HCEC 1CT (cell line): ENCODE measurements around the gene NUTF2.
"Not testable (repeated sequence)": the region's sequence is repeated elsewhere in the genome, so short reads cannot be mapped to it uniquely, and the experiment has no call there.

Source experiments
- DNase-seq: peaks from one replicate; pipeline ENCODE4 v3.0.0-alpha.2; 2017

NUTF2 gene

DNA sequence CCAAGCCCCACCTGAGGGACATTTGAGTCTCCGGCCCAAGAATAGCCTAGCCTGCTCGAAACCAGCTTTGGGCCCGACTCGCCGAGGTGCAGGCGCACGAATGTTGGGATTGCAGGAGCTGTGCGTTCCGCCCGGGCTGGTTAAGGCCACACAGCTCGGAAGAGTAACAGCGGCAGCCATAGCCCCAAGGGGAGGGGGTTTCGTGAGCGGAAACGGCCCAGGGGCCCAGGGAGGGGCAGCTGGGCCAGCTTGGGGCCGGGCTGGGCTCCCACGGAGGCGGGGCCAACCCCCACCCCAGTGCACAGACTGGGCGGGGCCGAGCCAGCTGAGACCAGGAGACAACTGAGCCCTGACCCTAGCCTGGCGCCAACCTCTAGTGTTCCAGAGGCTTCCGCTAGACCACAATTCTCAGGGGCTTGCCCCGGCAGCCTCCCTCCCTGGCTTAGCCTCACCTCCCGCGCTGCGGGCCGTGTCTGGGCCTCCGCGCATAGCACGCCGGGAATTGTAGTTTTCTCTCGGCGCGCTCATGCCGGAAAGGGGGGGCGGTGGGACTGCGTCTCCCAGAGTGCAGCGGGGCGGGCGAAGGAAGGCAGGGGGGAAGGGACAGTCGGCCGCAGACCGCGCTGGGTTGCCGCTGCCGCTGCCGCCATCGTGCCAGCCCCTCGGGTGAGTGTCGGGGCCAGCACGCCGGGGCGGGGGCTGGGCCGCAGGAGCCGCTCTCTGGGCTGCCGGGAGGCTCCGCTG, at the start of gene NUTF2:
NUTF2 (plus strand) TSS at position 614 of the 744 bp plus-strand sequence. CDS start 18,198 bp downstream, outside the sequence.
- DNase-seq, result peak; percentile 91

DNA sequence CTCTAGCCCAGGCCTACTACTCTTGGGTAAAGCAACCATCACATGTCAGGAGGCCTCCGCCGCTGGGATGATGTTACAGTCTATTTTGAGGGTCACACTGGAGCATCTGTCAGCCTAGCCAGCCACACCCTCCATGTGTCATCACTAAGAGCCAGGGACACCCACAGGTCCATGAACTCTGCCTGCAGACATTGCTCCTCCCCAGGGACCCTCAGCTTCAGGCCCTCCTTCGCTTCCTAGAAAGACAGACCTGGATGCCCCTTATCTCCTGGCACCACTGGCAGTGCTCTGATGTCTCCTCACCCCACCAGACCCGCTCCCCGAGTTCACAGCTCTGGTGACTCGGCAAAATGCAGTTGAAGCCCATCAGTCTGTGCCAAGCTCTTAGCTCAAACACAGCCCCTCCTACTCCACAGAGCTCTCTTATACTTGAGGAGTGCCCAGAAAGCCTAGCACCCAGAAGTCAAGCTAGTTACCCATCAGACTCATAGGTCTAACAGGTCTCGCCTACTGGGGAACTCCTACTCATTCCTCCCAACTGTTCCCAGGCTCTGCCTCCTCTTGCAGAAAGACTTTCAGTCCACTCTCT, 46.3 kb upstream of the NUTF2 start:
- DNase-seq, result no peak

DNA sequence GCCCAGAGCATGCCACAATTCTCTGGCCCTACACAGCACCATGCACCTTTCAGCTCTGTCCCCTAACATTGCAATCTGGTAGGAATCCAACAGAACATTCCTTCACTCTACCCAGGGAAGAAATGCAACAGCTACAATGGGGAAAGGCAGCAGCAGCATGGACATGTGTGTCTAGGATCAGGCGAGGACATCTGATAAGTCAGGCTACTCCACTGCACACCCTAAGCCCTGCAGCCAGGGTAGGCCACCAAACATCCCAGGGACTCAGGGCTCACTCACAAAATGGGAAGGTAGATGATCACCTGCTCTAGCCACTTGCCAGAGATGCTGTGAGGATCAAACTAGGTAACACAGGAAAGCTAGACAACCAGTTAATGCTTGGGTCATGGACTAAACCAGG, 45.5 kb upstream of the NUTF2 start:
- DNase-seq, result no peak

DNA sequence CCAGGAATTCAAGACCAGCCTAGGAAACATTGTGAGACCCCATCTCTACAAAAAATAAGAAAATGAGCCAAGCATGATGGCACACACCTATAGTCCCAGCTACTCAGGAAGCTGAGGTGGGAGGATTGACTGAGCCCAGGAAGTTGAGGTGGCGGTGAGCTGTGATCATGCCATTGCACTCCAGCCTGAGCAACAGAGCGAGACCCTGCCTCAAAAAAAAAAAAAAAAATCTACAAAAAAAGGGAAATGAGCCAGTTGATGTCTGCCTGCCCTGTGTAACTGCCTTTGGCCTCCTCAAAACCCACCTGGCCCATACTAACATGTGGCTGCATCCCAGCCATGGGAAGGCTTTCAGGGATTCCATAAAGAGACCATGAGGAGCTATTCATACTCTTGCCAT, 44.9 kb upstream of the NUTF2 start:
- DNase-seq, result no peak

DNA sequence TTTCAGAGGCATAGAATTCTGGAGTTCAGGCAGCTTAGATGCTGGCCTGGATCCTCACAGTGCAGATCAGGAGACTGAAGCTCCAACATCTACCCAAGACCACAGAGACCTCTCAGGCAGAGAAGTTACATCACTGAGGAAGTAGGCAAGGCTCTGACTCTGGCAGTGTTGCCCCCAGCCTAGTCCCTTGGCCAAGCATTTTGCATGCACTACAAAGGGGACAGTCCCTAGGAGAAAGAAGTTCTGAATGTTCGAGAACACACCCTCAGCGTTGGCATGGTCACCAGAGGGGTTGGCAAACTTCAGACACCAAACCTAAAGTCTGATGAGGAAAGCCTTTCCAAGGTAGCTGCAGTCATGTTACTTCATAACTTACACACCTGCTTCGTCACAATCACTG, 42.8 kb upstream of the NUTF2 start:
- no peak for DNase-seq

DNA sequence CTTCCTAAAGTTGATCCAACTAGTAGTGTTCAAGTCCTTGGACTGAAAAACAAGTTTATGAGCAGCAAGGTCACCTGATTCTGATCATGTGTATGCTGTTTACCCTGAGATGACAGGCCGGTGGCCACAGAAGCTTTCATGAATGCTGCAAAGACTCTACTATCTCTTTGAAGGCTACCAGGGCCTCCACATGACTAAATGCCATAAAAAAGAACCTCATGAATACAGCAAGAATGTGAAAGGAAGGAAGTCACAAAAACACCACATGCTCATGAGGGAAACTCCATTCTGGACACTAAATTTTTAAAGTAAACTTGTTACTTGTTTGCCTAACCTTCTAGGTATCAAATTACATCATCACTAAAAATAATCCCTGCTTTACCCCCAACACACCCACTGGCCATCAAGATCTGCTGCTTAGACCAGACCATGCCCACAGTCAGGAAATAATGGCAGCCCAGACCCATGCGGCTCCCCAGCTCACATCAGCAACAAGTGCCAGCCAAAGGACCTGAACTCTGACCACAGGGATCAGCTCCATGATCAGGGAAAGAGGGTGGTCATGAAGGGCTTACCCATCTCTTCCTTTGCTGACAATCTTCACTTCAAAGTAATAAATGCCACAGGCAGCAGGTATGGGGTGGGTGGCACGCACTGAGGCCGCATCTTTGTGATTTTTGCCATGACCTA, 41.7 kb upstream of the NUTF2 start:
- peak; percentile 1 for DNase-seq

DNA sequence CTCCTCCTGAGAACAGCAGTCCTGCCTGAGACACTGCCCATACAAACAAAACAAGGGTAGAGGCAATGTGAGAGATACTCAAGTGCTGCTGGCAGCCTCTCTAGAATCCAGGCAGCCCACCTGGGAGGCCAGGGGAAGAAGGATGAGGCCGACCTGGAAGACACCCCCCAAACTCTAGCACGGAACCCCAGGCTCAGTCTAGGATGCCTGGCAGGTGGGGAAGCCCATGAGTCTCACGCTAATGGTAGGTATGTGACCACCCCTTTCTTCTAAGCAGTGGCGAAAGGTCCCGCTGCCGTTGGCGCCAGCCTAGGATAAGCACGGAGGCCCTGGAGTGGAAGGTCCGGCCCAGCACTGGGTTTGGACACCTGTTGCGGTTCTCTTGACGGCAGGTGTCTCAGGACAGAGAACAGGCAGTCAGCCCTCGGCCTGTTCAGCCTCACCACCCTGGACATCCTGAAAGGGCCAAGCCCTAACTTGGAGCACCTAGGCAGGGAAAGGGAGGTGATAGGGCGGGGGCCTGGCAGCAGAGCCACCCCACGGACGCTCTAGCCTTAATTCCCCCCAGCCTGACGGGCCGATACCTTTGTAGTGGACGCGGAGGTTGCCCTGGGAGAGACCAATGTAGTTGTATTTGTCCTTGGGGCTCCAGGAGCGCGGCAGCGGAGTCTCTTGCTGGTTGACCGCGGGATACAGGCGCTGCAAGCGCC, 40.9 kb upstream of the NUTF2 start:
- DNase-seq, result no peak

DNA sequence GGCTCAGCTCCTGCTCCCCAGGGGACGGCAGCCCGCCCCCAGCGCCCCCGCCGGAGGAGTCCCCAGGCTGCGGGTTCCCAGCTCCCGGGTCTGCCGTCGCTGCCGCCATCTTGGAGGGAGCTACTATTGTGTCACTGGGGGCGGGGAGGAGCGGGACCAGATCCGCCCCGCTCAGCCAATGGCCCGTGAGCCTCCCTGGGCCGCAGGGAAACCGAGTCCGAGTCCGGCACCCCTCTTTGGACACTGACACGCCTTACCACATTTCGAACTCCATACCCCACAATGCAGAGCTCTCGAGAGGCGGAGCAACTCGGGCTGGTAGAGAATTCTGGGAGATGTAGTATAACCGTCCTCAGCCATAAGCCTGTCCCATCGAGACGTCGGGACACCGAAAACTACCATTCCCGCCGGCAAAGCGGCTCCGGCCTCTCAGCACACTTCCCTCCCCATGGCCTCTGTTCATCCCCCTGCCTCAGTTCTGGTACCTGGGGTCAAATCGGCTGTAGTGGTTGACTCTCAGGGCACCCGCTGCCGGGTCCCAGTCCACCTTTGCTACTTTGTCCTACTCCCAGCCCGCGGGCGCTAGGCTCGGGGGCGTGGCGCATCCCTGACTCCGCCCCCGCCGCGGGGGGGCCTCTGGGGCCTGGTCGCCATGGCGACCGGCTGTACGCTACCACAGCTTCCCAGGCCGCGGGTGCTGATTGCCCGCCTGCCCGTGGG, 40.1 kb upstream of the NUTF2 start, which contains the start of the genes RANBP10 and TSNAXIP1:
RANBP10 (minus strand) TSS at position 133 of the 720 bp plus-strand sequence; CDS start at position 109, 24 bp downstream.
TSNAXIP1 (plus strand) TSS at position 462 of the 720 bp plus-strand sequence. CDS start 261 bp downstream, outside the sequence.
- DNase-seq, result peak; percentile 99

DNA sequence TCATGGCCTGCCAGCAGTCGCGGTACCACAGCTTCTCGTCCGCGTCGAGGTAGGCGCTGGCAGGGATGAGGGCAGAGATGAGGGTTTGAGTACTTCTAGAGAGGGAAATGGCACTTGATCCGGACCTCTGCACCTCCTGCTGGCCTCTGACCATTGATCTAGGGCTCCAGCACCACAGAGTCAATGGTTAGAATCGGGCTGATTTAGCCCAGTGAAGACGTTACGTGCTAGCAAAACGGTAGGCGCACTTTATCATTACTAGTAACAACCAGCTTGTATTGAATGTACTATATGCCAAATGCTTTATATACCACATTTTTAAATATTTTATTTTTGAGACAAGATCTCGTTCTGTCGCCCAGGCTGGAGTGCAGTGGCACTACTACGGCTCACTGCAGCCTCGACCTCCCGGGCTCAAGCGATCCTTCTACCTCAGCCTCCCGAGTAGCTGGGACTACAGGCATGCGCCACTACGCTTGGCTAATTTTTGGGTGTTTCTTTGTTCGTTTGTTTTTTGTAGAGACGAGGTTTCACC, 39.5 kb upstream of the NUTF2 start:
- DNase-seq, result no peak

DNA sequence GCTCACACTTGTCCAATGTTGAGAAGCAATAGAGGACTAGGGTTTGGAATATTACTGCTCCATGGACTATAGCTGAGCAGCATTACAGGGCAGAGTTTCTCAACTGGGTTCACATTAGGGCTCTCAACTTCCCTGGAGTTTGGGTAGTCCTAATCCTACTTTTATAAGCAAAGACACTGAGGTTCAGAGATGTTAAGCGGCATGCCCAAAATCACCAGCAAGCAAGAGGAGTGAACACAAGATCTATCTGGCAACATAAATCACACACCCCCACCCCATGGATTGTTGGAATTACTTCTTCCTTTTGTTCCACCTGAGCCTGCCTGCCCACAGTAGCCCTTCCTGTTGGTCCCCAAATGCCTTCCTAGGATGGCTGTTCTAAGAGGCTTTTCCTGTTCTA, 34.8 kb upstream of the NUTF2 start:
- DNase-seq, result no peak

DNA sequence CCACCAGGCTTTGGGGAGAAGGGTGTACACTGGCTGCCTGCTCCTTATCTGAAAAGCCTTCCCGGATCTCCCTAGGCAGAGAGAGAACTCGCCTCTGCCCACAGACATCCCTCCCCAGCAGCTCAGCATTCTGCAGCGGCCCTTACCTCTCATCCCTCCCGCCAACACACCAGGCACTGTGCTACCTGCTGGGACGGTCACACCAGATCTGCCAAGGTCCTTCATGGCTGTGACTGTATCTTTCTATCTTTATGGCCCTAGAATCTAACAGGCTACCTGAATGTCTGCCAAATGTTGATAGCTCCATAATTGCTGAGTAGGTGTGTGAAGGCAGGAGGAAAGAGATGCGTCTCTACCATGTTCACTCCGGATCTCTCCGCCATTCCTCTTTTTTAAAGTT, 32.2 kb upstream of the NUTF2 start:
- no peak for DNase-seq

DNA sequence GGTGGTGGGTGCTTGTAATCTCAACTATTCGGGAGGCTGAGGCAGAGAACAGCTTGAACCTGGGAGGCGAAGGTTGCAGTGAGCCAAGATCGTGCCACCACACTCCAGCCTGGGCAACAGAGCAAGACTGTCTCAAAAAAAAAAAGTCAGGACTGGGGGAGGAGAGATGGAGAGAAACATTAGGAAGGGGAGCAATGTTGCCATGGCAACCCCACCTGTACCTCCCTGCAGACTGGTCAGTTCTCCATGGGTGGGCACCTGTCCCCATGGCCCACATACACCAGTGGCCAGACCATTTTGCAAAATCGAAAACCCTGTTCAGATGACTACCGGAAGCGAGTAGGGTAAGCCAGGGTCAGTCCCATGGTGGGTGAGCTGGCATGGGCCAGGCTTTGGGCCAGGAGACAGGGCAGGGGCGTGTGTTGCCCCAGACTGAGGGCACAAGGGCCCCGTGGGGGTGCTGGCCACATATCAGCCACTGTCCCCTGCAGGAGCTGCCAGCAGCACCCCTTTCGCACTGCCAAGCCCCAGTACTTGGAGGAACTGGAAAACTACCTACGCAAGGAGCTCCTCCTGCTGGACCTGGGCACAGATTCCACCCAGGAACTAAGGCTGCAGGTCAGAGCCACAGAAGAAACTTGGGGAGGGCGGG, 26.0 kb upstream of the NUTF2 start:
- no peak for DNase-seq

DNA sequence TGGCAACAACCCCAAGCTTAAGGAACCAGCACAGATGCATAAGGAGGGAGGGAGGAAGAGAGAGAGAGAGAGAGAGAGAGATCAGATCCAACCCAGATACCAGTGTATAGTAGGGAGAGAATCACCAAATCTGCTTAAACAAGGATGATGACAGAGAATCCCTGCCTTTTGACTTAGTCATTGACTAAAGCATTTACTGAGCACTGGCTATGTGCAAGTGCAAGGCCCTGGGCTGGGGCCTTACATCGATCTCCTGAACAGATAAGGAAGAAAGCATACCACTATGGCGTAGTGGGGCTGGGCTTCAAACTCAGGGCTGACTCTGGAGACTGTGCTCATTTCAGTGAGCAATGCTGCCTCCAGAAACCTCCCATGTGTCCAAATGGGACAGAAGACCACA, 24.2 kb upstream of the NUTF2 start:
- peak; percentile 24 for DNase-seq

DNA sequence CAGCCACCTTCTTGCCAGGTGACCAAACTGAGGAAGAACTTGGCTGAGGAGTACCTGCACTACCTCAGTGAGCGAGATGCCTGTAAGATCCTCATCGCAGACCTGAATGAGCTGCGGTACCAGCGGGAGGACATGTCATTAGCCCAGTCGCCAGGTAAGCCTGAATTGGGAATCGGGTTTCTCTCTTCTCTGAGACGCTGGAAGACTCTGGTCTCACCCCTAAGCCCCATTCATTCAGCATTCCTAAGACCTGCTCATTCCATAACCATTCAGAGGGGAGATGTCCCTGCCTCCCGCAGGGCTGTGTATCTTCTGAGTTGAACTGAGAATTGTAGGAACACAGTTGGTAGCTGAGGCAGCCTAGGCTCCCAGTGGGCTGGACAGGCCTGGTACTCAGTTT, 21.6 kb upstream of the NUTF2 start:
- no peak for DNase-seq

DNA sequence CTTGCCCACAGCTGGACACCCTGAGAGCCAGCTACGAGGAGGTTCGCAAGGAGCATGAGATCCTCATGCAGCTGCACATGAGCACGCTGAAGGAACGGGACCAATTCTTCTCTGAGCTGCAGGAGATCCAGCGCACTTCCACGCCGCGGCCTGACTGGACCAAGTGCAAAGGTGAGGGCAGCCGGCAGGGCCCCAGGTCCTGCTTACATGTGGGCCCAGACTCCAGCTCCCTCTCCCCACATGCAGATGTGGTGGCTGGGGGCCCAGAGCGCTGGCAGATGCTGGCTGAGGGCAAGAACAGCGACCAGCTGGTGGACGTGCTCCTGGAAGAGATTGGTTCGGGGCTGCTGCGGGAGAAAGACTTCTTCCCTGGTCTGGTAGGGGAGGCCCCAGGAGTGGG, 20.8 kb upstream of the NUTF2 start:
- no peak for DNase-seq

DNA sequence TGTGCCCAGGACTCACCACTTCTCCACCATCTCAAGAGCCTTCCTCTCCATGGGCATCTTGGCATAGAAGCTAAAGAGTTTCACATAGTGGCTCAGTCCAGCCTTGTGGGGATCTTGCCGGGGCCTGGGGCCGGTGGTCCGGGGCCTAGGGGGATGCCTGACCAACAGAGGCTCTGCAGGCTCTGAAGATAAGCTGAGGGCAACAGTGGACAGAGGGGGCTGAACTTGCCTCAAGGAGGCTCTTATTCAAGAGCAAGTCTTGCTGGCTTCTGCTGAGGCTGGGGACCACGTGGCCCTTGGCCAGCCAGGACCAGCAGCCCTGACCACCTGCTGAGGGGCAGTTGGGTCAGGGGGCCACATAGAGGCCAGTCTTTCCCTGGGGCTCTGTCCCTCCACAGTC, 18.1 kb upstream of the NUTF2 start:
- no peak for DNase-seq

DNA sequence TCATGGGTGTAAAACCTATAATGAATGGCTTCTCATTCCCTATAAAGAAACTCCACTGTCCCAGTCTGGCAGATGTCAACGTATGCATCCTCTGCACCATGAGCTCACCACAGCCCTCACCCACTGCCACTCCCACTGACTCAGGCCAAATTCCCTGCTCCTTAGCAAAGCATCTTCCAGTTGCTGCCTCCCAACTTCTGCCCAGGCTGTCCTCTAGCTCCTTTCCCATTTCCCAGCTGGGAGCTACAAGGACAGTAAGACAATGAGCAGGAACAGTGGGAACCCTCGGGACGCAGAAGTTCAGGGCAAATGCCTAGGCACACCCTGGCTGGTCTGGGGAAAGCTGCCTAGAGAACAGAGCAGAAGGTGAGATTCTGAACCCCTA, 13.7 kb upstream of the NUTF2 start:
- DNase-seq, result peak; percentile 66

DNA sequence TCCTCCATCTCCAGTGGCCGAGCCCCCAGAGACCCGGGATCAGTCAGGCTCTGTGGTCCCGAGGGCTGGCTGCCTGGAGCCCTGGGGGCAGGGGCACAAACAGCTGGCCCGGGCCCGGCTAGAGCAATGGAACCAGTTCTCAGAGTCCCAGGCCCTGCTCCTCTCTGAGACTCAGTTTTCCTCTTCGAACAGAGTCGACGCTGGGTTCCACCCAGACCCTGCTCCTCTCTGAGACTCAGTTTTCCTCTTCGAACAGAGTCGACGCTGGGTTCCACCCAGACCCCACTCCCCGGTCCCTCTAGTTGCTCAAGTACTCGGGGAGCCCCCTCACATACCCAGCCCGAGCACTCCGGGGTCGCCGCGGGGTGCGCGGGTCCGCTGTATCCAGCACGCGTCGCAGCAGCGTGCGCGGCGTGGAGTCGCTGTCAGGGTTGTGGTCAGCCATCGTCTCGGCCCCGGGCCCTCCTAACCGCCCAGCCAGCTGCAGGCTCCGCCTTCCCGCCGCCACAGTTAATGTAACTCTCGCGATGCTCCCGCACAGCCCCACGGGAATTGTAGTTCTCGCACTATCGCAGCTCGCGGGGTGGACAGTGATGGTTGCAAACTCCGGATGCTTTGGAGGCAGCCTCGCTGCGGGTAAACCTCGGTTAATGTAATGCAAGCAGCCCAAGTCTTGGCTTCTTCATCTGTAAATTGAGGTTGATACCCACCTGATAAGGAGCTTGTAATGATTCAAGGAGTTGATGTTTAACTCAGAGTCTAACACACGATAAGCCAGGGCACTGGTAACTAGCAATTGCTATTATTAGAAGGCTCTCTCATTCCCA, 13.1 kb upstream of the NUTF2 start:
- DNase-seq, result peak; percentile 76

DNA sequence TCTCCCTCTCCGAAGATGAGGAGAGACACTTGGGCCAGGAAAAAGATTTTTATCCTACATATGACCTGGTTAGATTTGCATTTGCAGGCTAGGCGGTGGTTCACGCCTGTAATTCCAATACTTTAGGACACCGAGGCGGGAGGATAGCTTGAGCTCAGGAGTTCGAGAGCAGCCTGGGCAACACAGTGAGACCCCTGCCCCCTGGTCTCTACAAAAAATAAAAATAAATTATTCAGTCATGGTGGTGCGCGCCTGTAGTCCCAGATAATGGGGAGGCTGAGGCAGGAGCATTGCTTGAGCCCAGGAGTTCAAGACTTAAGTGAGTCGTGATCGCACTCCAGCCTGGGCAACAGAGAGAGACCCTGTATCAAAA, 12.5 kb upstream of the NUTF2 start:
- no peak for DNase-seq

DNA sequence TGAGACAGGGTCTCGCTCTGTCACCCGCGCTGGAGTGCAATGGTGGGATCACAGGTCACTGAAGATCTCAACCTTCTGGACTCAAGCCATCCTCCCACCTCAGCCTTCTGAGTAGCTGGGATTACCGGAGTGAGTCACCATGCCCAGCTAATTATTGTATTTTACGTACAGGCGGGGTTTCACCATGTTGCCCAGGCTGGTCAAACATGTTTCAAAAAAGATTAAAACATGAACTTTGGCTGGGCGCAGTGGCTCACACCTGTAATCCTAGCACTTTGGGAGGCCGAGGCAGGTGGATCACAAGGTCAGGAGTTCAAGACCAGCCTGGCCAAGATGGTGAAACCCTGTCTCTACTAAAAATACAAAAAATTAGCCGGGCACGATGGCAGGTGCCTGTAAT, 9.5 kb upstream of the NUTF2 start:
- DNase-seq, result not testable (repeated sequence)

DNA sequence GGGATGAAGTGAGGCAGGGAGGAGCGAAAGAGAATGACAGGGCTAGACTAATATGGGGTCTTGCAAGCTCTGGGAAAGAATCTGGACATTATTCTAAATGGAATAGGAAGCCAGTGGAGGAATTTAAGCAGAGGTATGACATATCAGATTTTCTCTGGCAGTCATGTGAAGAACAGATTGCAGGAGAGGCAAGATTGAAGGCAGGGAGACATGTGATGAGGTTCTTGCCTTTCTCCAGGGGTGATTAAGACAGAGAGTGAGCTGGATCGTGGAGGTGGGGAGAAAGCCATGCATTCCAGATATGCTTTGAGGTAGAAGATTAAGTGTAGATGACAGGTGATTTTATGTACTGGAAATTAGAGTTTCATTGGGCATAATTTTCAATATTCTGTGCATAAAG, 8.9 kb upstream of the NUTF2 start:
- no peak for DNase-seq
